Ascending aorta (tissue), 2 donors: ENCODE results near the gene PRKAG2. TPM values are rescaled to one million over a fixed set of nuclear protein-coding genes. Genes with fewer than 3 reads are reported as not detected.

Source experiments
- DNase-seq, 2 donors: peaks; one replicate each; pipeline ENCODE4 v3.0.0-alpha.2; 2019; ENCODE audit warnings: low spot score in 2 of 2
- H3K27ac ChIP-seq, 2 donors: fragments of 200-600 bp; sonication (generic); one replicate each; pipeline ENCODE4 v1.5.1; 2016 to 2017; ENCODE audit warnings: mild to moderate bottlenecking in 1 of 2
- H3K27me3 ChIP-seq: fragments of 200-600 bp; sonication (generic); one replicate; pipeline ENCODE4 v1.5.1; 2017
- H3K36me3 ChIP-seq, 2 donors: fragments of 200-600 bp; sonication (generic); one replicate each; pipeline ENCODE4 v1.5.1; 2016
- H3K4me1 ChIP-seq, 2 donors: fragments of 200-600 bp; sonication (generic); one replicate each; pipeline ENCODE4 v1.5.1; 2016 to 2017; ENCODE audit warnings: mild to moderate bottlenecking in 1 of 2
- H3K4me3 ChIP-seq, 2 donors: fragments of 200-600 bp; sonication (generic); one replicate each; pipeline ENCODE4 v1.5.1; 2016 to 2017; ENCODE audit warnings: mild to moderate bottlenecking in 1 of 2
- H3K9me3 ChIP-seq, 2 donors: fragments of 200-600 bp; sonication (generic); one replicate each; pipeline ENCODE4 v1.5.1; 2016
- intact Hi-C: fragments of 100-400 bp; cut with DNase I; formaldehyde crosslinking; loops from one replicate; pipeline ENCODE4 v1.15.1; 2023
- total RNA-seq: library from RNA; depleted of rRNA; stranded (reverse); fragments of >200 nt; gene quantifications from one replicate; pipeline ENCODE4 v1.1.0, GENCODE V29; 2016
- TF ChIP-seq, protein P1 (sequence below), 3 experiments: fragments of 200-600 bp in 2 of 3; fragments of 450-650 bp in 1 of 3; sonication (generic) in 2 of 3; IDR thresholded peaks; one replicate each; pipeline ENCODE4 v1.5.1; 2016 to 2019; ENCODE audit warnings: antibody characterized with exemption in 3 of 3, mild to moderate bottlenecking in 1 of 3, moderate library complexity in 1 of 3

The PRKAG2 gene
- total RNA-seq, 1 donor from 2014 or later: 26.7 TPM

DNA sequence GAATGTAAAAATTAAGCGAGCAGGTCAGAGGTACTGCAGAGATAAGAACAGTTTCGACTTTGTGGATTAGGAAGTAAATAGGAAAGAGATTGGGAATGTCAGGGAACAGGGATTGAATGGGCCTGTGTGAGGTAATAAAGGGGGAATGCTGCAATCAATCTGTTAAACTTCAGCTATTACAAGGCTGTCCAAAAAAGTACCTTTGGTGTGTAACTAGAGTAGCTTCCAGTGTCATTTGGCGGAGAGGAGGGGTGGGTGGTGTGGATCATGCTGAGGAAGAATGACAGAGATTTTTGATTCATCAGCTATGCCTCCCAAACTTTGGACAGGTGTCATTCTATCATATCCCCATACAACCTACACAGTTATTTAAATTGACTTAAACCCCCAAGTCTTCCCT lies 229.0 kb downstream of the PRKAG2 start:
- no peak overlapping the region for H3K27ac ChIP-seq
- TF ChIP-seq, protein P1, sequence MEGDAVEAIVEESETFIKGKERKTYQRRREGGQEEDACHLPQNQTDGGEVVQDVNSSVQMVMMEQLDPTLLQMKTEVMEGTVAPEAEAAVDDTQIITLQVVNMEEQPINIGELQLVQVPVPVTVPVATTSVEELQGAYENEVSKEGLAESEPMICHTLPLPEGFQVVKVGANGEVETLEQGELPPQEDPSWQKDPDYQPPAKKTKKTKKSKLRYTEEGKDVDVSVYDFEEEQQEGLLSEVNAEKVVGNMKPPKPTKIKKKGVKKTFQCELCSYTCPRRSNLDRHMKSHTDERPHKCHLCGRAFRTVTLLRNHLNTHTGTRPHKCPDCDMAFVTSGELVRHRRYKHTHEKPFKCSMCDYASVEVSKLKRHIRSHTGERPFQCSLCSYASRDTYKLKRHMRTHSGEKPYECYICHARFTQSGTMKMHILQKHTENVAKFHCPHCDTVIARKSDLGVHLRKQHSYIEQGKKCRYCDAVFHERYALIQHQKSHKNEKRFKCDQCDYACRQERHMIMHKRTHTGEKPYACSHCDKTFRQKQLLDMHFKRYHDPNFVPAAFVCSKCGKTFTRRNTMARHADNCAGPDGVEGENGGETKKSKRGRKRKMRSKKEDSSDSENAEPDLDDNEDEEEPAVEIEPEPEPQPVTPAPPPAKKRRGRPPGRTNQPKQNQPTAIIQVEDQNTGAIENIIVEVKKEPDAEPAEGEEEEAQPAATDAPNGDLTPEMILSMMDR (IDR thresholded peaks at IDR 0.05): no peak

DNA sequence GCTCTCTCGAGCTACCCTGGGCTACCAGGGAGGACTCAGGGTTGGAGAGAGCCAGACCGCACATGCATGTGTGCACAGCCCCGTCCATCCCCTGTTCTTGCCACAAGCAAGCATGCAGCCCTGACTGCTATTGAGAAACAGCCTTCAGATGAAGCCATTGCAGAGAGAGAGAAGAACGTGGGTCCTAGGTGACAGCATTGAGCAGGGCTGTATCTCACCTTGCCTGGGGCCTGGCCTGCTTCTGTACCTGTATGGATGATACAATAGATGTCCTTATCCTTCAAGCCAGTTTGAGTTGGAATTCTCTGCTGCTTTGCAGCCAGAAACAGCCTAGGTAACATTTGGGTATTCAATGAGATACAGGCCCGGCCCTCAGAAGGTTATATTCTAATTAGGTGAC lies 229.9 kb downstream of the PRKAG2 start:
- Histone ChIP-seq H3K9me3 (no peaks in the 10 kb centered on the region), H3K4me3 (no peak overlapping the region), H3K27me3 (no peaks in the 10 kb centered on the region), H3K36me3 (no peaks in the 10 kb centered on the region), H3K27ac (no peak overlapping the region), H3K4me1 (peaks cover 7 to 11% of the 10 kb centered on the region in 2 donors)
- TF ChIP-seq, protein P1 (IDR thresholded peaks at IDR 0.05): no peak
- DNase-seq: peak in 1 of 2 donors; percentile 35
- intact Hi-C loops: no loop called here

More for the DNA sequence above, 229.0 kb downstream of the PRKAG2 start:
- H3K36me3 ChIP-seq: no peaks in the 10 kb centered on the region
- H3K27me3 ChIP-seq: no peaks in the 10 kb centered on the region
- H3K4me3 ChIP-seq: no peak overlapping the region
- H3K9me3 ChIP-seq: no peaks in the 10 kb centered on the region
- intact Hi-C loops: no loop called here
- peak in 1 of 2 donors; percentile 37 for DNase-seq
- H3K4me1 ChIP-seq: peaks cover 7 to 13% of the 10 kb centered on the region in 2 donors

- TF ChIP-seq, protein P1 (IDR thresholded peaks at IDR 0.05): no peak
- Histone ChIP-seq H3K36me3 (no peaks in the 10 kb centered on the region), H3K4me1 (peaks cover 0 to 5% of the 10 kb centered on the region in 2 donors), H3K27me3 (no peaks in the 10 kb centered on the region), H3K27ac (no peak overlapping the region), H3K9me3 (no peaks in the 10 kb centered on the region), H3K4me3 (no peak overlapping the region)
- intact Hi-C loops: no loop called here
- DNase-seq: peak in 1 of 2 donors; percentile 43
Observed at GRCh38 chr7:151645311-151645710, 231.6 kb downstream of the PRKAG2 start.

DNA sequence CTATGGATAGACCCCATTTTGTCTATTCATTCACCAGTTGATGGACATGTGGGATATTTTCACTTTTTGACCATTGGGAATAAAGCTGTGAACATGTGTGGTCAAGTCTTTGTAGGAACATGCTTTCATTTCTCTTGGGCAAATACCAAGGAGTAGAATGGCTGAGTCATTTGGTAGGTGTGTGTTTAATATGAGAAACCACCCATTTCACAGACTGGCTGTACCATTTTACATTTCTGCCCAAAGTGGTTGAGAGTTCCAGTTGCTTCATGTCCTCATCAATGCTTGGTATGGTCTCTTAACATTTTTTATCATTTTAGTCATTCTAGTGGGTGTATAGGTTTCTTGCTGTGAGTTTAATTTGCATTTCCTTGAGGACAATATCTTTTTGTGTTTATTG lies 232.4 kb downstream of the PRKAG2 start:
- H3K9me3 ChIP-seq: no peaks in the 10 kb centered on the region
- no peak overlapping the region for H3K4me3 ChIP-seq
- no peak for DNase-seq
- intact Hi-C loops: no loop called here
- peaks cover 0 to 10% of the 10 kb centered on the region in 2 donors for H3K4me1 ChIP-seq
- H3K36me3 ChIP-seq: no peaks in the 10 kb centered on the region
- no peaks in the 10 kb centered on the region for H3K27me3 ChIP-seq
- TF ChIP-seq, protein P1 (IDR thresholded peaks at IDR 0.05): no peak
- H3K27ac ChIP-seq: no peak overlapping the region

DNA sequence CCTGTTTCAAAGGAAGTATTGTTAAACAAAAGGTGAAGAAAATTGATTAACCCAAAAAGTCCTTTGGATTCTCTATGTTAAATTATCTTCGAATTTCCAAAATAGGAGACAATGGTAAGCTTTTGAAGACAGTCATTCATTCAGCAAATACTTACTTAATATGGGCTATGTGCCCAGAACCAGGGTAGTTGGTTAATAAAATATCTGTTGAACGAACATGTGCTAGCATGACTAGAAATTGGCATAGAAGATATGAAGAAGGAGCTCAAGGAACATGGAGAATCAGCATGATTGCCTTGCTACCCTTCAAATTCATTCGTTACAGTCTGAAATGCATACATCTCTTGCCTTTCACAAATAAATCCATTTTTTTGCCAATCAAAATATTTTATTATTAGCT lies 234.2 kb downstream of the PRKAG2 start:
- DNase-seq: no peak
- peaks cover 6 to 25% of the 10 kb centered on the region in 2 donors for H3K4me1 ChIP-seq
- TF ChIP-seq, protein P1 (IDR thresholded peaks at IDR 0.05): no peak
- no peaks in the 10 kb centered on the region for H3K27me3 ChIP-seq
- H3K9me3 ChIP-seq: no peaks in the 10 kb centered on the region
- H3K36me3 ChIP-seq: no peaks in the 10 kb centered on the region
- H3K4me3 ChIP-seq: no peak overlapping the region
- no peak overlapping the region for H3K27ac ChIP-seq
- intact Hi-C loops: no loop called here

GRCh38 chr7:151641587-151641986 lies 235.3 kb downstream of the PRKAG2 start:
- Histone ChIP-seq H3K4me3 (no peak overlapping the region), H3K4me1 (peaks cover 10 to 30% of the 10 kb centered on the region in 2 donors), H3K27me3 (no peaks in the 10 kb centered on the region), H3K27ac (peak overlapping the region; percentile 66 to 86), H3K9me3 (no peaks in the 10 kb centered on the region), H3K36me3 (no peaks in the 10 kb centered on the region)
- DNase-seq: no peak
- TF ChIP-seq, protein P1 (IDR thresholded peaks at IDR 0.05): no peak
- intact Hi-C loops: no loop called here
